Measurements from ENCODE around the gene ZFP64.

Gene ZFP64

GRCh38 chr20:52160049-52160570 lies 31.5 kb downstream of the ZFP64 start:
- no peak overlapping the region for H3K4me3 ChIP-seq (ENCODE audit: low read depth, low read length)
- no peak for TF ChIP-seq CTCF (IDR thresholded peaks at IDR 0.05; ENCODE audit: borderline replicate concordance, insufficient read depth, low read depth, low read length)

GRCh38 chr20:52154575-52154974 lies 37.0 kb downstream of the ZFP64 start:
- H3K4me3 ChIP-seq (ENCODE audit: low read depth, low read length): no peak overlapping the region
- no peak for TF ChIP-seq CTCF (IDR thresholded peaks at IDR 0.05; ENCODE audit: borderline replicate concordance, insufficient read depth, low read depth, low read length)

- TF ChIP-seq CTCF (IDR thresholded peaks at IDR 0.05; ENCODE audit: borderline replicate concordance, insufficient read depth, low read depth, low read length): no peak
- no peak overlapping the region for H3K4me3 ChIP-seq (ENCODE audit: low read depth, low read length)
These were observed 37.7 kb downstream of the ZFP64 start for GRCh38 chr20:52153896-52154295.

GRCh38 chr20:52152921-52153320 lies 38.7 kb downstream of the ZFP64 start:
- H3K4me3 ChIP-seq (ENCODE audit: low read depth, low read length): no peak overlapping the region
- no peak for TF ChIP-seq CTCF (IDR thresholded peaks at IDR 0.05; ENCODE audit: borderline replicate concordance, insufficient read depth, low read depth, low read length)

GRCh38 chr20:52152416-52152815 lies 39.2 kb downstream of the ZFP64 start:
- no peak overlapping the region for H3K4me3 ChIP-seq (ENCODE audit: low read depth, low read length)
- no peak for TF ChIP-seq CTCF (IDR thresholded peaks at IDR 0.05; ENCODE audit: borderline replicate concordance, insufficient read depth, low read depth, low read length)

- no peak overlapping the region for H3K4me3 ChIP-seq (ENCODE audit: low read depth, low read length)
- peak; percentile 70 for TF ChIP-seq CTCF (IDR thresholded peaks at IDR 0.05; ENCODE audit: borderline replicate concordance, insufficient read depth, low read depth, low read length)
These were observed 40.9 kb downstream of the ZFP64 start for GRCh38 chr20:52150440-52151258.

- no peak for TF ChIP-seq CTCF (IDR thresholded peaks at IDR 0.05; ENCODE audit: borderline replicate concordance, insufficient read depth, low read depth, low read length)
- no peak overlapping the region for H3K4me3 ChIP-seq (ENCODE audit: low read depth, low read length)
These were observed 46.0 kb downstream of the ZFP64 start for GRCh38 chr20:52145587-52145986.

Measured in GM12875 (cell line).